ENCODE measurements around the gene PDIK1L. TPM values are rescaled to one million over a fixed set of nuclear protein-coding genes. Genes with fewer than 3 reads are reported as not detected.
A peak's percentile ranks its signal among the peaks of the same experiment; 100 is the strongest.
"Not testable (repeated sequence)": the region's sequence is repeated elsewhere in the genome, so short reads cannot be mapped to it uniquely, and the experiment has no call there.

Gene PDIK1L
- total RNA-seq, 1 experiment from 2014 or later: 8.7 TPM

DNA sequence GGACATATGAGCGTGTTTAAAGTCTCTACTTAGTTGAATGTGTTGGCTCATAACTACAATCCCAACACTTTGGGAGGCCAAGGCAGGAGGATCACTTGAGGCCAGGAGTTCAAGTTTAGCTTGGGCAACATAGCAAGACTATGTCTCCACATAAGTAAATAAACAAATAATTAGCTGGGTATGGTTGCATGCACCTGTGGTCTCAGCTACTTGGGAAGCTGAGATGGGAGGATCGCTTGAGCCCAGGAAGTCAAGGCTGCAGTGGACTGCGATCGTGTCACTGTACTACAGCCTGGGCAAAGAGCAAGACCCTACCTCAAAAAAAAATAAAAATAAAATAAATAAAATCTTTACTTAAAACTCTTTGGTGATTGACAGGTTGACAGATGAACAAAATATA, 13.0 kb upstream of the PDIK1L start:
- Histone ChIP-seq H3K9me3 (replicated peaks) (no peaks in the 10 kb centered on the region), H3K36me3 (no peaks in the 10 kb centered on the region), H3K27ac (no peak overlapping the region), H3K27me3 (peaks cover 9% of the 10 kb centered on the region; the same call in 1 of the 2 replicates), H3K4me3 (no peak overlapping the region), H3K4me1 (peaks cover 11% of the 10 kb centered on the region)
- no peak for DNase-seq

DNA sequence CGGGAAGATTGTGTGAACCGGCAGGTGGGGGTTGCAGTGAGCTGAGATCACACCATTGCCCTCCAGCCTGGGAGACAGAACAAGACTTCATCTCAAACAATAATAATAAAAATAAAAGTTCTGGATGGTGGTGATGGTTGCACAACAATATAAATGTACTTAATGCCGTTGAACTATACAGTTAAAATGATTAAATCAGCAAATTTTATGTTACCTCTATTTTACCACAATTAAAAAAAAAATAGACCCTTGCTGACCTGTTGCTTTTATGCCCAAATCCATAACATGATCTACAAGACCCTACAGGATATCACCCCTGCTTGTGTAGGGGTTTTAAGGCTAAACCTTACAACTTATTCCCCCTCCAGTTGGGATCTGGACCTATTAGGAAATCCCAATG, 11.8 kb upstream of the PDIK1L start:
- Histone ChIP-seq H3K27ac (no peak overlapping the region), H3K9me3 (replicated peaks) (no peaks in the 10 kb centered on the region), H3K36me3 (no peaks in the 10 kb centered on the region), H3K4me1 (peaks cover 2% of the 10 kb centered on the region; the same call in 1 of the 2 replicates), H3K4me3 (no peak overlapping the region), H3K27me3 (peaks cover 9% of the 10 kb centered on the region; the same call in 1 of the 2 replicates)
- DNase-seq: no peak

- DNase-seq; H3K9me3 ChIP-seq (replicated peaks); H3K27me3 ChIP-seq; H3K4me3 ChIP-seq; H3K36me3 ChIP-seq; H3K4me1 ChIP-seq; H3K27ac ChIP-seq: not testable (repeated sequence)
These were observed 11.4 kb upstream of the PDIK1L start for GRCh38 chr1:26100204-26100603.

- Histone ChIP-seq H3K36me3 (no peaks in the 10 kb centered on the region), H3K4me1 (peaks cover 2% of the 10 kb centered on the region; the same call in 1 of the 2 replicates), H3K27ac (no peak overlapping the region), H3K9me3 (replicated peaks) (no peaks in the 10 kb centered on the region), H3K27me3 (peaks cover 9% of the 10 kb centered on the region), H3K4me3 (no peak overlapping the region)
- DNase-seq: no peak
These were observed 9.5 kb upstream of the PDIK1L start for GRCh38 chr1:26102119-26102518.

- Histone ChIP-seq H3K4me1 (peaks cover 2% of the 10 kb centered on the region; the same call in 1 of the 2 replicates), H3K9me3 (replicated peaks) (no peaks in the 10 kb centered on the region), H3K36me3 (no peaks in the 10 kb centered on the region), H3K4me3 (no peak overlapping the region), H3K27me3 (peaks cover 9% of the 10 kb centered on the region), H3K27ac (no peak overlapping the region)
- DNase-seq: no peak
These were observed 9.1 kb upstream of the PDIK1L start for GRCh38 chr1:26102526-26102925.

- H3K4me3 ChIP-seq, H3K36me3 ChIP-seq: not testable (repeated sequence)
These were observed 6.4 kb upstream of the PDIK1L start for GRCh38 chr1:26105226-26105548.

GRCh38 chr1:26109229-26110164, 2.1 kb upstream of the PDIK1L start:
- DNase-seq: no peak
- H3K27ac ChIP-seq: no peak overlapping the region
- H3K36me3 ChIP-seq: no peaks in the 10 kb centered on the region
- 0 out of 2 replicates have a peak, but pooled peaks cover 3% of the 10 kb centered on the region for H3K4me1 ChIP-seq
- H3K4me3 ChIP-seq: no peak overlapping the region
- peaks cover 3% of the 10 kb centered on the region; the same call in 1 of the 2 replicates for H3K27me3 ChIP-seq
- H3K9me3 ChIP-seq (replicated peaks): no peaks in the 10 kb centered on the region

More at GRCh38 chr1:26105226-26105548, 6.4 kb upstream of the PDIK1L start:
- not testable (repeated sequence) for H3K27ac ChIP-seq; H3K4me1 ChIP-seq; DNase-seq; H3K9me3 ChIP-seq (replicated peaks); H3K27me3 ChIP-seq

- H3K27me3 ChIP-seq: peaks cover 2% of the 10 kb centered on the region; the same call in 1 of the 2 replicates
- H3K27ac ChIP-seq: peak overlapping the region; percentile 47
- no peaks in the 10 kb centered on the region for H3K9me3 ChIP-seq (replicated peaks)
- H3K36me3 ChIP-seq: peaks cover 6% of the 10 kb centered on the region; the same call in 1 of the 2 replicates
- H3K4me3 ChIP-seq: peak overlapping the region; percentile 79
- H3K4me1 ChIP-seq: 0 out of 2 replicates have a peak, but pooled peaks cover 3% of the 10 kb centered on the region
- DNase-seq: peak; percentile 75 to 80
These were observed 694 bp upstream of the PDIK1L start for GRCh38 chr1:26110731-26111529.

GRCh38 chr1:26112407-26112775, 767 bp downstream of the PDIK1L start:
- no peak for DNase-seq
- peaks cover 6% of the 10 kb centered on the region; the same call in 1 of the 2 replicates for H3K36me3 ChIP-seq
- no peak overlapping the region; the same call in 1 of the 2 replicates for H3K27ac ChIP-seq
- peak overlapping the region; percentile 79 for H3K4me3 ChIP-seq
- no peaks in the 10 kb centered on the region for H3K9me3 ChIP-seq (replicated peaks)
- 0 out of 2 replicates have a peak, but pooled peaks cover 3% of the 10 kb centered on the region for H3K4me1 ChIP-seq
- no peaks in the 10 kb centered on the region for H3K27me3 ChIP-seq

- Histone ChIP-seq H3K27ac (no peak overlapping the region), H3K27me3 (no peaks in the 10 kb centered on the region), H3K9me3 (replicated peaks) (no peaks in the 10 kb centered on the region), H3K36me3 (peaks cover 13% of the 10 kb centered on the region; the same call in 1 of the 2 replicates), H3K4me1 (0 out of 2 replicates have a peak, but pooled peaks cover 3% of the 10 kb centered on the region), H3K4me3 (no peak overlapping the region)
- no peak for DNase-seq
These were observed 2.7 kb downstream of the PDIK1L start for GRCh38 chr1:26114165-26114927.

DNA sequence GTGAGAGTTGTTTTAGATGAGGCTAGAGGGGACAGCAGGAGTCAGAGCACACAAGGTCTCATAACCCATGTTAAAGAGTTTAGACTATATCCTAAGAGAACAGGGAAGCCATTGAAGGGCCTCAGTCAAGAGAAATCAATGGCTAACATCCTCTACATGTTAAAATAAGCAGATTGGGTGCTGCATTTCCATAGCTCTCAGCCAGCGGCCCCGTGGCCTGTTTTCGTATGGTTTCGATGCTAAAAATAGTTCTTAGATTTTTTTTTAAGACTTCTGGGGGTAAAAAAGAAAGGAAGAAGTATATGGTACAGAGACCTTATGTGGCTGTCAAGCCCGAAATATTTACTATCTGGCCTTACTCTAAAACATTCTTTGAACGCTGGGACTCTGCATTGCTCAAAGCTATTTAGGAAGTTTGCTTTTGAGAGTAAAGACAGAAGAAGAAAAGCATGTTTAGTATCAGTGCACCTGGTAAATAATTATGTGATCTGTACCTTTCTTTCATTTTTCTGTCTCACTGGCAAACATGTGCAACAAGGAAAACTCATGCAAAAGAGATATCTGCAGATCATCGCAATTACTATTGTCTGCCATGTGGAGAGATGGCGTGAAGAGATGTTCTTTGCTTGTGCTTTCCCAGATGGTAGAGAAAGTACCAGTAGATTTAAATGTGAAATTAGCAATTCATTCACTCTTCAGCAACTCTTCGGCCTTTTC, 8.4 kb downstream of the PDIK1L start:
- Histone ChIP-seq H3K36me3 (peaks cover 11% of the 10 kb centered on the region; the same call in 1 of the 2 replicates), H3K4me1 (no peaks in the 10 kb centered on the region), H3K27me3 (no peaks in the 10 kb centered on the region), H3K9me3 (replicated peaks) (no peaks in the 10 kb centered on the region), H3K4me3 (no peak overlapping the region), H3K27ac (no peak overlapping the region)
- no peak for DNase-seq

GRCh38 chr1:26121854-26122773, 10.5 kb downstream of the PDIK1L start:
- DNase-seq: no peak
- Histone ChIP-seq H3K27me3 (no peaks in the 10 kb centered on the region), H3K27ac (no peak overlapping the region), H3K4me1 (no peaks in the 10 kb centered on the region), H3K4me3 (no peak overlapping the region), H3K36me3 (peaks cover 9% of the 10 kb centered on the region; the same call in 1 of the 2 replicates), H3K9me3 (replicated peaks) (no peaks in the 10 kb centered on the region)
